Lower leg skin (tissue), 3 donors: ENCODE measurements around the gene INPP4A.

Experiments
- CTCF ChIP-seq, 3 donors: fragments of 450-650 bp; IDR thresholded peaks; one replicate each; pipeline ENCODE4 v1.5.1; 2016; ENCODE audit warnings: antibody characterized with exemption in 3 of 3, mild to moderate bottlenecking in 3 of 3, moderate library complexity in 2 of 3
- POLR2A ChIP-seq, 2 donors: fragments of 450-650 bp; IDR thresholded peaks; one replicate each; pipeline ENCODE4 v1.6.1; 2016 to 2017; ENCODE audit warnings: antibody characterized with exemption in 2 of 2, mild to moderate bottlenecking in 1 of 2, moderate library complexity in 1 of 2

GRCh38 chr2:98487101-98487805, 42.6 kb downstream of the INPP4A start:
- TF ChIP-seq CTCF (IDR thresholded peaks at IDR 0.05) (no peak), POLR2A (IDR thresholded peaks at IDR 0.05) (no peak)
